ENCODE data around the gene TBC1D4.

TBC1D4 gene

GRCh38 chr13:75383064-75383715, 98.8 kb downstream of the TBC1D4 start:
- no peak for DNase-seq

- DNase-seq, result no peak
Observed at GRCh38 chr13:75378301-75378700, 103.7 kb downstream of the TBC1D4 start.

- DNase-seq, result no peak
Observed at GRCh38 chr13:75376792-75377402, 105.1 kb downstream of the TBC1D4 start.

GRCh38 chr13:75375329-75375728, 106.6 kb downstream of the TBC1D4 start:
- no peak for DNase-seq

- no peak for DNase-seq
Observed at GRCh38 chr13:75373988-75374387, 108.0 kb downstream of the TBC1D4 start.

GRCh38 chr13:75372923-75373841, 108.8 kb downstream of the TBC1D4 start:
- DNase-seq, result no peak

DNA sequence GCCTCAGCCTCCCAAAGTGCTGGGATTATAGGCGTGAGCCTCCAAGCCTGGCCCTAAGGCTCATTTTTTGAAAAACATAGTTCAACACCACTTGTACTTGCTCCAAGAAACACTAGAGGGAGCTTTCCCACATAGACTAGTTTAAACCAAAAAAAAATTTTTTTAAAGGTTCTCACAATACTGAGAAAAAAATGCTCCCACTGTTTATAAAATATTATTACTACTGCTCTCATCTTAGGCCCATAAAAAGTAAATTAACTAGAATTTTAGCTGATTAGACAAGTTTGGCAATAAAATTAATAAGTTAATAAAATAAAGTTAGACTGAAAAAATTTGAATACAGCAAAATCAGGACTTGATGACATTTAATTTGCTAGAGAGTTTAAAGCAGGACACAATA, 109.5 kb downstream of the TBC1D4 start:
- no peak for DNase-seq

GRCh38 chr13:75371203-75371602, 110.8 kb downstream of the TBC1D4 start:
- no peak for DNase-seq

DNA sequence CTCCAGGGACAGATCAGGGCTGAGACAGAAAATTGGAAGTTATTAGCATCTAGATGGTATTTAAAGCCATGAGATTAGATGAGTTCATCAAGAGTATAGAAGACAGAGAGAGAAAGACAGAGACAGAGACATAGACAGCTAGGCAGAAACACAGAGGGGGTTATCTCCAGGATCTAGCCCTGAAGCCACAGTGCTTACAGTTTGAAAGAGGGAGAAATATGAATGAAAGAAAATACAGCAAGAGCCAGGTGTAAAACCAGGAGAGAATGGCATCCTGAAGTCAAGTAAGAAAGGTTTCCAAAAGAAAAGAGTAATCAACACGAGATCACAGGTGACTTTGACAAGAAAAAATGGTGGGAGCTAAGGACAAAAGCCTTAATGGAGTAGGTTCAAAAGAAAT, 111.2 kb downstream of the TBC1D4 start:
- no peak for DNase-seq

- no peak for DNase-seq
Observed at GRCh38 chr13:75369981-75370380, 112.0 kb downstream of the TBC1D4 start.

DNA sequence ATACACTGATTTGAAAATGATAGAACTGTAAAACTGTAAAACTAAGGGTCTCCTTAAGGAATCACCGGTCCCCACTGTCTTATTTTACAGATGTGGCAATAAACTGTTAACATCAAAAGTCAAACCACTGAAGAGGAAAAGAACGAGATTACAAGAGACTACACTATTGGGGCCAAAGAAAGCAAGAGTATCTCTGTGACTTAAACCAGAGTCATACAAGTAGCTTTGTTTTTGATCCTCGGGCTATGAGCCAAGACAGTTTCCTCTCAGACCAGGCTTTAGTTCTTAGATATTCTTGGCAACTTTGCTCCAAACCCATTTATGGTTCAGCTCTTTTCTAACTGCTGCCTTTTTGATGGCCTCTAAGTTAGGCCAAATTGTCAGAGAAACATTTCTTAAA, 113.8 kb downstream of the TBC1D4 start:
- DNase-seq, result no peak

DNA sequence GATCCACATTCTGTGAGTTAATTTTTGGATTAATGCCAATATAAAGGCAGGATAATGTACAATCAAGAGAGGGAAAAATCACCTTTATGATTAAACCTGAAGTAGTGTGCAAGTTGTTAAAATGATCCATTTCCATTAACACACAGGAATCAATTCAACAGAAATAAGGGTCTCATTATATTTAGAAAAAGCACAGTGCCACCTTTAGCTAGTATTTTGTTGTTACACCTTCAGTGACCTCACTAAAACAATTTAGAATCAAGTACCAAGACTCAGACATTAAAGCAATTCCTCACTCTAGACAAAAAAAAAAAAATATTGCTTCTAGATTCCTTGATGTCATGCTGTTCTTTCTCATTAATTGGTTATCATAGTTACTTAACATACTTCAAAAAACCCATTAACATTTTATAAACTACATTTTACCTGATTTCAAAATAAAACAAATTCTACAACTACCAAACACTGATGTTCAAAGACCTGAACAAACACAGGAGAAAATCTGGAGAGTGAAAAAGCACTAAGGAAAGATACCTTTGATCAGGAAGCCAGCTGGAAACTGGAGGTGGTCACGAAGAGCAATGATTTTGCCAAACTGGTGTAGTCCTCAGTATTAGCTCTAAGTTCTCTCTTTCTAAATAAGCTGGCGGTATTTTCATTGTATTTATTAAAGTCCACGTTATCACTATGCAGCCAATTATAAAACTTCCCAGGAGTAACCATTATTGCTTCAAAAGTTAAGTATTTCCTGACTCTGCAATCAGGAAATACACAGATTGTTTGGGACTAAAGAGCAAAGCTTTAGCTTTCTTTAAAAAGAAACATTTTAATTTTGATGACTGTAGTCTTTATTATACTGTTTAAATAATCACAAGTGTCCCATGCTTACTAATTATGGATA, 115.3 kb downstream of the TBC1D4 start:
- DNase-seq, result no peak

- DNase-seq, result no peak
Observed at GRCh38 chr13:75365724-75366173, 116.2 kb downstream of the TBC1D4 start.

- no peak for DNase-seq
Observed at GRCh38 chr13:75364131-75364713, 117.7 kb downstream of the TBC1D4 start.

DNA sequence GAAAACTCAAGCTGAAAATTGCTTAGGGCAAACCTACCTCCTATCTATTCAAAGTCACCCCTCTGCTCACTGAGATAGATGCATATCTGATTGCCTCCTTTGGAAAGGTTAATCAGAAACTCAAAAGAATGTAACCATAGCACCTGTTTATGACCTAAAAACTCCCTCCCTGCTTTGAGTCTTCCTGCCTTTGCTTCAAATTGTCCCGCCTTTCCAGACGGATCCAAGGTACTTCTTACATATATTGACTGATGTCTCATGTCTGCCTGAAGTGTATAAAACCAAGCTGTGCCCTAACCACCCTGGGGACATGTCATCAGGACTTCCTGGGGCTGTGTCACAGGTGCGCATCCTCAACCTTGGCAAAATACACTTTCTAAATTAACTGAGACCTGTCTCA, 118.6 kb downstream of the TBC1D4 start:
- DNase-seq, result no peak

DNA sequence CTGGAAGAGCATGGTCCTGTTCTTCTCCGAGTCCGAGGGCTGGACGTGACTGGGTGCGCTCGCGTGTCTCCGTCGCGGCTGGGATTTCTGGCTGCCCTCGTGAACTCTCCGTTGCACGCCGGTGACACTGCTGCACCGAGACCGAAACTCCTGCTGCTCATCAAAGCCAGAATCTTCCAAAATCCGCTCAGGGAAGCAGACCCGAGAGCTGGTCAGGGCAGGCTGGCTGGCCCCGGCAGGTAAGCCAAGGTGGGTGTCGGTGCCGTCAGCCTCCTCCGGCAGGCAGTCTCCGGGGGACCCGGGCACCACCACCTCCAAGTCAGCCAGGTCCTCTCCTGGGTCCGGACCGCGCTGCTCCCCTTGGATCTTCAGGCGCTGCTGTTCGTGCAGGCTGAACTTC, 119.9 kb downstream of the TBC1D4 start:
- no peak for DNase-seq

GRCh38 chr13:75360170-75360569, 121.8 kb downstream of the TBC1D4 start:
- no peak for DNase-seq

DNA sequence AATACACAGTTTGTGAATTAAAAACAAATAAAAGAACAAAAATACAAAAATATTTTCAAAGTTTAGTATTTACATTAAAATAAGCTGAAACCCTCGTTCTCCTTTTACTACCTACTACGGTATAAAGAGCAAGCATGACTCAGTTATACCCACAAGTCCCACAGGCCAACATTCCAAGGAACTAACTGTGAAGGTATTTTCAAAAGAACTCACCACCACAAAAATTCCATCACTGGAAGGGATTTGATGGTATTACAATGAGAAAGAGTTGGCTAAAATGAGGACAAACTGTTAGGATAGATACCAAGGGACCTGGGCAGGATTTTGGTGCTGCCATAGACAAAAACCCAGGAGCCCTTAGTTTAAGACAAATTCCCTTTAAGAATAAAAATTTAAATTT, 122.7 kb downstream of the TBC1D4 start:
- DNase-seq, result no peak

GRCh38 chr13:75357576-75358289, 124.2 kb downstream of the TBC1D4 start:
- DNase-seq, result peak; percentile 36

DNA sequence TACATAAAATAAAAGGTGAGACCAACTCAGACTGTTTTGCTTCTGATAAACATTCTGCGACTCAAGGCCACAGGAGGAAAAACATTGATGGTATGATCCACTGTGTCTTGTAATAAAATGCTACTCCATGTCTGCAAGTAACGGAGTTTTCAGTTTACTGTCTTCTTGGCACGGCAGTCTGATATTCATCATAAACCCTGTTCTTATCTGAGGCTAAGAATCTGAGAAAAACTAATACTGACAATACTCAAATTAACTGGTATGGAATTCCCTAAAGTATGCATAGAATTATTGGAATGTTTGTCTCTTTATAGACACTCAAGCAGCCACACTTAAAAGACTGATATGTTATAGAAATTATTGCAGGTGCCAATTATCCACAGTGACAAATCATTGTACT, 125.5 kb downstream of the TBC1D4 start:
- DNase-seq, result no peak

DNA sequence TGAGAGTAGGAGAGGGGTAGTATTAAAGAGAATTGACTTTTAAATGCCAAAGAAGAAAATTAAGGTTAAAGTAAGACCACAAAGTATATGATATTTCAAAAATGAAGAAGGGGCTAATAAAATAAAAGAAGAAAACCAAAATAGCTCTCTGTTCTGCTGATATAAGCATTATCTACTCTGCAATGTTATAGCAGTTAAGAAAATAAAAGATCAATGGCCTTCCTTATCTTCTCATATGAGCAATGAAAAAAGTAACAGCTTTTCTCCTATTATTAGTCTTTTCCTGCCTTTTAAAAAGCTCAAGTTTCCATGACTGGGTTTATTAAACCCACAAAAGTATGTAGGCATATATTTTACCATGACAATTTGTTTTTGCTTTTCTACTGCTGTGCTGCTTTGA, 126.4 kb downstream of the TBC1D4 start:
- no peak for DNase-seq

GRCh38 chr13:75353781-75354193, 128.2 kb downstream of the TBC1D4 start:
- no peak for DNase-seq

Measured in CD4-positive, alpha-beta T cell treated with Interferon gamma for 1 hour (primary cell).